GM23338 (cell line): ENCODE results near the gene ETV6. TPM values are rescaled to one million over a fixed set of nuclear protein-coding genes. Genes with fewer than 3 reads are reported as not detected.

Source experiments
- ATAC-seq: fragments of 200-7000 bp; cut with Tn5 transposase; 3 replicates; pipeline ENCODE4 v1.9.1; 2020
- DNase-seq: peaks from one replicate; pipeline ENCODE4 v3.0.0-alpha.2; 2015; ENCODE audit warnings: low spot score
- H2AFZ ChIP-seq: fragments of 200-600 bp; sonication (generic); 2 replicates; pipeline ENCODE4 v1.8.0; 2016; ENCODE audit warnings: antibody characterized with exemption, mild to moderate bottlenecking, moderate library complexity
- H3F3A ChIP-seq: fragments of 200-600 bp; sonication (generic); replicated peaks from 2 replicates; pipeline ENCODE4 v1.8.0; 2017; ENCODE audit warnings: antibody characterized with exemption, mixed run types, low read depth
- H3K27ac ChIP-seq: fragments of 200-600 bp; sonication (generic); 2 replicates; pipeline ENCODE4 v1.6.1; 2016; ENCODE audit warnings: low read depth
- H3K27me3 ChIP-seq: fragments of 200-600 bp; sonication (generic); 2 replicates; pipeline ENCODE4 v1.8.0; 2016; ENCODE audit warnings: mild to moderate bottlenecking, mixed run types, moderate library complexity; ENCODE audit not compliant: insufficient read depth
- H3K36me3 ChIP-seq: fragments of 200-600 bp; sonication (generic); 2 replicates; pipeline ENCODE4 v1.8.0; 2016; ENCODE audit warnings: mild to moderate bottlenecking; ENCODE audit not compliant: insufficient read depth
- H3K4me1 ChIP-seq: fragments of 200-600 bp; sonication (generic); 2 replicates; pipeline ENCODE4 v1.8.0; 2016; ENCODE audit warnings: mild to moderate bottlenecking, moderate library complexity; ENCODE audit not compliant: insufficient read depth
- H3K4me2 ChIP-seq: fragments of 200-600 bp; sonication (generic); 2 replicates; pipeline ENCODE4 v1.7.1; 2017; ENCODE audit warnings: mixed run types
- H3K4me3 ChIP-seq: fragments of 200-600 bp; sonication (generic); 2 replicates; pipeline ENCODE4 v1.6.1; 2016; ENCODE audit warnings: mixed run types
- H3K79me2 ChIP-seq: fragments of 200-600 bp; sonication (generic); replicated peaks from 2 replicates; pipeline ENCODE4 v1.8.0; 2017; ENCODE audit warnings: mild to moderate bottlenecking; ENCODE audit not compliant: insufficient read depth
- H3K9me2 ChIP-seq: fragments of 200-600 bp; sonication (generic); 2 replicates; pipeline ENCODE4 v1.8.0; 2017; ENCODE audit not compliant: insufficient read depth
- H4K20me1 ChIP-seq: fragments of 200-600 bp; sonication (generic); replicated peaks from 2 replicates; pipeline ENCODE4 v1.8.0; 2017; ENCODE audit warnings: mild to moderate bottlenecking; ENCODE audit not compliant: insufficient read depth
- H3K27ac Mint-ChIP-seq: 2 replicates; pipeline ENCODE4 v1.8.0; 2020; ENCODE audit warnings: inconsistent platforms, mild to moderate bottlenecking, moderate library complexity, mixed read lengths
- H3K27me3 Mint-ChIP-seq: 3 replicates; pipeline ENCODE4 v1.8.0; 2022; ENCODE audit warnings: low read depth, mild to moderate bottlenecking, moderate library complexity, mixed read lengths, inconsistent platforms; ENCODE audit not compliant: insufficient read depth, poor library complexity
- H3K36me3 Mint-ChIP-seq: 3 replicates; pipeline ENCODE4 v1.8.0; 2021; ENCODE audit warnings: low read depth, mild to moderate bottlenecking, inconsistent platforms, moderate library complexity, mixed read lengths
- H3K4me1 Mint-ChIP-seq: 3 replicates; pipeline ENCODE4 v1.8.0; 2020; ENCODE audit warnings: mild to moderate bottlenecking, inconsistent platforms, mixed read lengths
- H3K4me3 Mint-ChIP-seq: 3 replicates; pipeline ENCODE4 v1.8.0; 2021; ENCODE audit warnings: moderate library complexity, mild to moderate bottlenecking, inconsistent platforms, mixed read lengths
- H3K9me3 Mint-ChIP-seq: 3 replicates; pipeline ENCODE4 v1.8.0; 2020; ENCODE audit warnings: moderate library complexity, mild to moderate bottlenecking, inconsistent platforms, mixed read lengths
- CREB1 ChIP-seq: fragments of 250-450 bp; sonication (Bioruptor Pico); IDR thresholded peaks from 2 replicates; pipeline ENCODE4 v1.5.0; 2020; ENCODE audit warnings: low read depth, mild to moderate bottlenecking, moderate library complexity
- CTCF ChIP-seq, 2 experiments: fragments of 200-600 bp in 1 of 2; sonication (generic) in 1 of 2; conservative IDR thresholded peaks; 2 replicates each; pipeline versions ENCODE4 v1.5.1 to v1.6.1; 2016 to 2017; ENCODE audit warnings: antibody characterized with exemption in 2 of 2, low read depth in 2 of 2, mild to moderate bottlenecking in 2 of 2, moderate library complexity in 1 of 2
- ETS1 ChIP-seq: IDR thresholded peaks from 2 replicates; pipeline ENCODE4 v1.6.1; 2016; ENCODE audit warnings: antibody characterized with exemption
- EZH2 ChIP-seq: fragments of 200-600 bp; sonication (generic); IDR thresholded peaks from one replicate; pipeline ENCODE4 v1.8.0; 2017; ENCODE audit warnings: antibody characterized with exemption, mild to moderate bottlenecking, low read depth; ENCODE audit not compliant: unreplicated experiment
- EZH2phosphoT487 ChIP-seq: fragments of 200-600 bp; sonication (generic); IDR thresholded peaks from one replicate; pipeline ENCODE4 v1.8.1; 2018; ENCODE audit warnings: antibody characterized with exemption; ENCODE audit not compliant: unreplicated experiment
- JUNB ChIP-seq: IDR thresholded peaks from one replicate; pipeline ENCODE4 v1.6.1; 2016; ENCODE audit warnings: antibody characterized with exemption; ENCODE audit not compliant: unreplicated experiment
- NANOG ChIP-seq: IDR thresholded peaks from 2 replicates; pipeline ENCODE4 v1.6.1; 2016; ENCODE audit warnings: antibody characterized with exemption, borderline replicate concordance
- POLR2AphosphoS5 ChIP-seq: IDR thresholded peaks from 2 replicates; pipeline ENCODE4 v1.6.1; 2016; ENCODE audit warnings: antibody characterized with exemption, low read depth
- REST ChIP-seq: IDR thresholded peaks from one replicate; pipeline ENCODE4 v1.6.1; 2018; ENCODE audit warnings: antibody characterized with exemption; ENCODE audit not compliant: unreplicated experiment
- STAT1 ChIP-seq: IDR thresholded peaks from one replicate; pipeline ENCODE4 v1.6.1; 2016; ENCODE audit warnings: antibody characterized with exemption; ENCODE audit not compliant: unreplicated experiment
- ZNF114 ChIP-seq: fragments of 250-450 bp; sonication (Bioruptor Pico); IDR thresholded peaks from 2 replicates; pipeline ENCODE4 v1.5.0; 2020; ENCODE audit warnings: mild to moderate bottlenecking, moderate library complexity
- ZNF331 ChIP-seq: fragments of 250-450 bp; sonication (Bioruptor Pico); IDR thresholded peaks from 2 replicates; pipeline ENCODE4 v1.5.0; 2020; ENCODE audit warnings: low read depth, mild to moderate bottlenecking, moderate library complexity
- ZNF462 ChIP-seq: fragments of 250-450 bp; sonication (Bioruptor Pico); IDR thresholded peaks from 2 replicates; pipeline ENCODE4 v1.5.0; 2020; ENCODE audit warnings: mild to moderate bottlenecking, moderate library complexity
- polyA plus RNA-seq: library from polyadenylated mRNA; unstranded; fragments of >200 nt; fragmentation: Nextera tagmentation; extraction: Ambion mirVana; gene quantifications from 2 replicates; pipeline ENCODE4 v1.2.1, GENCODE V29; 2016
- total RNA-seq: library from RNA; depleted of rRNA; stranded (reverse); fragments of >200 nt; shearing (Covaris generic); gene quantifications from 2 replicates; pipeline ENCODE4 v1.2.3, GENCODE V29; 2014

ETV6 gene
- total and polyA plus RNA-seq, 2 experiments from 2014 or later: 7.5 to 15.1 TPM

GRCh38 chr12:11879306-11879705, 229.8 kb downstream of the ETV6 start:
- H3K4me1 ChIP-seq: peaks cover 10% of the 10 kb centered on the region
- peaks cover 23% of the 10 kb centered on the region for H3K4me1 Mint-ChIP-seq
- DNase-seq: no peak

More at GRCh38 chr12:11879306-11879705, 229.8 kb downstream of the ETV6 start:
- Mint-ChIP-seq H3K27me3 (peaks cover 3% of the 10 kb centered on the region), H3K27ac (peak overlapping the region; percentile 34; the same call in 1 of the 2 replicates), H3K36me3 (peaks cover 3% of the 10 kb centered on the region; the same call in 2 of the 3 replicates), H3K9me3 (no peaks in the 10 kb centered on the region), H3K4me3 (no peak overlapping the region)
- H3K79me2 ChIP-seq: no peaks in the 10 kb centered on the region
- H3K27me3 ChIP-seq: no peaks in the 10 kb centered on the region
- no peak for ATAC-seq
- TF ChIP-seq ZNF462 (CRISPR knock-in tag) (no peak), ZNF331 (no peak), STAT1 (no peak), ETS1 (no peak), EZH2 (no peak), NANOG (no peak), CTCF (conservative IDR thresholded peaks at IDR 0.05; ENCODE audit: low read depth in 2 of 2) (no peak), ZNF114 (no peak), JUNB (no peak), POLR2AphosphoS5 (no peak), REST (no peak), CREB1 (CRISPR knock-in tag) (no peak), EZH2phosphoT487 (no peak)
- H3K9me2 ChIP-seq: peaks cover 7% of the 10 kb centered on the region; the same call in 1 of the 2 replicates
- no peak overlapping the region for H3K4me3 ChIP-seq
- H4K20me1 ChIP-seq: no peaks in the 10 kb centered on the region
- no peak overlapping the region for H3K27ac ChIP-seq
- no peaks in the 10 kb centered on the region for H3K36me3 ChIP-seq
- H3K4me2 ChIP-seq: no peak overlapping the region
- no peak overlapping the region for H2AFZ ChIP-seq
- H3F3A ChIP-seq: no peaks in the 10 kb centered on the region
